Measurements from ENCODE around the gene FNDC3B.

The FNDC3B gene

DNA sequence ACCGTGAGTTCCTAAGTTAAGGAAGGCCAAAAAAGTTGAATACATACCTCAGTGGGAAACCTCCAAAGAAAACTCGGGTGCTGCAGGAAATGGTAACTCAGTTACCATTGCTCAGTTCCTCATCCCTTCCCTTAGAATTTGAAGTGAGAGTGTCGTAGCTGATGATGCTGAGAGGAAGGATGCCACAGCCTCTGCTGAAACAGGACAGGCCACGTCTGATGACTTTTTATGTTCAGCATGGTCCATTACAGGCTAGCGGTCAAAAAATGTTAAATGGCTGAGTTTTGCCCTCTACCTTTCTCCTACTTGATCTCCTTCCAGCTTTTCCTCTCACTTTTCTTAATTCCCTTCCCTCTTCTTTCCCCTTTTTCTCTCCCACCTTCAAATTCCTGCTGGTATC is 273.3 kb downstream of the FNDC3B start:
- FAIRE-seq (no peak), DNase-seq (ENCODE audit: insufficient read length) (no peak)
- TF ChIP-seq POLR2A (IDR thresholded peaks at IDR 0.05; ENCODE audit: low read depth, low read length), result no peak
- no peak for TF ChIP-seq TAF1 (IDR thresholded peaks at IDR 0.05; ENCODE audit: borderline replicate concordance, low read depth, low read length)
- no peak for TF ChIP-seq POLR2AphosphoS5 (IDR thresholded peaks at IDR 0.05; ENCODE audit: low read depth, low read length)

DNA sequence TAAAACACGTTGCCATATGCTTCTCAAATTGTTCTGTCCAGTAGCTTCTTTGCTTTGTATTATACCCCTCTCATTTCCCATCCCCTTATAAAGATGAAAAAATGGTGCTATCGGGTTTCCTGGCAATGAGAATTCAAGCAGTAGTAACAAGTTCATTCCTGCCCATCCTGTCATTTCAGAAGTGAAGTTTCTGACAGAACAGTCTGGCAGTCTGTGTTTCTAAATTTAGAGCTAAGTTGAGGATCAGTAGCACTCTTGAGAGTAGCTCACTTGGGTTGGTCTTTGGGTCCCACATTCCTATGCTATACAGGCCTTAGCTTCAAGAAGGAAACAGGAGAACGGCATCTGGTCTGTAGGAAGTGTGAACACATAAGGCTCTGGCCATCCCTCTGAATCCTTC is 274.3 kb downstream of the FNDC3B start:
- TF ChIP-seq POLR2AphosphoS5 (IDR thresholded peaks at IDR 0.05; ENCODE audit: low read depth, low read length) (no peak), POLR2A (IDR thresholded peaks at IDR 0.05; ENCODE audit: low read depth, low read length) (no peak), TAF1 (IDR thresholded peaks at IDR 0.05; ENCODE audit: borderline replicate concordance, low read depth, low read length) (no peak)
- FAIRE-seq (no peak), DNase-seq (ENCODE audit: insufficient read length) (no peak)

DNA sequence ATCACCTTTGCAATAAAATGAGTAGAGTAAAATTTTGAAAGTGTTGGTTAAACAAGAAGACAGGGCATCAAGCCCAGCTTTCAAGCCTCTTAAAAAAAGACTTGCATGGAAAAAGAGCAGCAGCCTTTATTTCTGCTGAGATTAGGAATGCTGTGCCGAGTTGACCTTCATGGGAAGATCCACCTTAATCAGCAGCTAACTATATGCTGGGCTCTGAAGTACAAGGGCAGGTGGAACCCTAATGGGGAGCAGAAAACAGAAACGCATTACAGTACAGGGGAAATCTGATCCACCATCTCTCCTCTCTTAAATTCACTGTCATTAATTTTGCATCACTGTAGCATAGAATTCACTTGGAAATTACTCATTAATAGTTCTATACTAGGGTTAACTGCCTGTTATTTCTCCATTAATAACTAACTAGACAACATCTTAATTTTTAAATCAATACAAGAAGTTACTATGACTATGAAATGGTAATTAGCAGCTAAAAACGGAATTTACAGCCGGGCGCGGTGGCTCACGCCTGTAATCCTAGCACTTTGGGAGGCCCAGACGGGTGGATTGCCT is 275.3 kb downstream of the FNDC3B start:
- DNase-seq (ENCODE audit: insufficient read length) (no peak), FAIRE-seq (no peak)
- no peak for TF ChIP-seq POLR2A (IDR thresholded peaks at IDR 0.05; ENCODE audit: low read depth, low read length)
- TF ChIP-seq POLR2AphosphoS5 (IDR thresholded peaks at IDR 0.05; ENCODE audit: low read depth, low read length), result no peak
- TF ChIP-seq TAF1 (IDR thresholded peaks at IDR 0.05; ENCODE audit: borderline replicate concordance, low read depth, low read length), result no peak

DNA sequence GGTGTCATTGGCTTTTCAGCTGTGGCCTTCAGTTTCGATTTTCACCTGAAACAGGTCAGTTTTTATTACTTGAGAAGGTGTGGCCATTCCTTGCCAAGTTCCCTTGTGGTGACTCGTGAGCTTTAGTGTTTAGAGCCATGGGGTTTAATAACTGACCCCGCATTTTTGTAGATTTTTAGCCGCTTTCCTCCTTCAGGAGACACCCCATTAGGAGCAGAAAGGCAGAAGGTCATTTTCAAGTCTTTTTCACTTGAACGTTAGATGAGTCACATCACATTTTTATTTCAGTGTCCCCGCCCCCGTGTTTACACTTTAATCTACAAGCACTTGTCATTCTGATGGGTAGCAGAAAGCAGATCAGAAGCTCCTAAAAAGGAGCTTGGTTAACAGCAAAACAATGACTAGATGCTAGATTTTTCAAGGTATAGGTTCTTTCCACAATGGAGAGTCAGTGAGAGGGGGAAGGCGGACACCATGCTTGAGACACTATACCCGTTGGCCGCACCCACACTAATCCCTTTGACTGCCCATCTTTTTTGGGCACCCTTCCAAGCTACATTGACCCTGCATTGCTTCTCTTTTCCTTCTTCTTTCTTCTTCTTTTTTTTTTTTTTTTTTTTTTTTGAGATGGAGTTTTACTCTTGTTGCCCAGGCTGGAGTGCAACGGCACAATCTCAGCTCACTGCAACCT is 276.2 kb downstream of the FNDC3B start:
- DNase-seq (ENCODE audit: insufficient read length) (no peak), FAIRE-seq (no peak)
- TF ChIP-seq POLR2AphosphoS5 (IDR thresholded peaks at IDR 0.05; ENCODE audit: low read depth, low read length), result no peak
- no peak for TF ChIP-seq TAF1 (IDR thresholded peaks at IDR 0.05; ENCODE audit: borderline replicate concordance, low read depth, low read length)
- no peak for TF ChIP-seq POLR2A (IDR thresholded peaks at IDR 0.05; ENCODE audit: low read depth, low read length)

DNA sequence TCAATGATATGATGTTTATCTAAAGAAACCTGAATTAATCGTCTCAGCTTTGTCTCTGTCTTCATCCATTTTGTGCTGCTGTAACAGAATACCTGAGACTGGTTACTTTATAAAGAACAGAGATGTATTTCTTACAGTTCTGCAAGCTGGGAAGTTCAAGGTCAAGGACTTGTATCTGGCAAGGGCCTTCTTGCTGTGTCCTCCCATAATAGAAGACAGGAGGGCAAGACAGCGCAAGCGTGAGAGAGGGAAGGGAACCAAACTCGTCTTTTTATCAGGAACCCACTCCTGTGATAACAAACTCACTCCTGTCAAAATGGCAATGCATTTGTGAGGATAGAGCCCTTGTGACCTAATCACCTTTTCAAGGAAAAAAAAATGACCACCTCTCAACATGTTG is 277.4 kb downstream of the FNDC3B start:
- TF ChIP-seq TAF1 (IDR thresholded peaks at IDR 0.05; ENCODE audit: borderline replicate concordance, low read depth, low read length) (no peak), POLR2A (IDR thresholded peaks at IDR 0.05; ENCODE audit: low read depth, low read length) (no peak), POLR2AphosphoS5 (IDR thresholded peaks at IDR 0.05; ENCODE audit: low read depth, low read length) (no peak)
- FAIRE-seq, result no peak
- DNase-seq (ENCODE audit: insufficient read length), result no peak

DNA sequence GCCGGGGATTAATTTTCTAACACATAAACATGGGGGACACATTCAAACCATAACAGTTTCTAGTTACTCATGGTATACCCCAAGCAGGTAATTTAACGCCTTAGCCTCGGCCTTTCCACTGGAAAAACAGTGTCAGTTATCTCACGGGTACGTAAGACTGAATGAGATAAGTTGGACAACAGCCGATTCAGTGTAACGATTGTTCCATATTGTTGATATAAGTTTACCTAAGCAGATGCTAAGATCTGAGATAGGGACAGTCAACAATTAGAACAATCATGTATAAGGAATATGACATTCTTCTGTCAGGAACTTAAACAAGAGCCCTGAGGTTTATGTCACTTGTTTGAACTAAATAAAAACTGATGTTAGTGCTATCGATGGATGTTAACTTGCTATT is 278.1 kb downstream of the FNDC3B start:
- FAIRE-seq, result no peak
- TF ChIP-seq POLR2A (IDR thresholded peaks at IDR 0.05; ENCODE audit: low read depth, low read length), result no peak
- TF ChIP-seq POLR2AphosphoS5 (IDR thresholded peaks at IDR 0.05; ENCODE audit: low read depth, low read length), result no peak
- no peak for TF ChIP-seq TAF1 (IDR thresholded peaks at IDR 0.05; ENCODE audit: borderline replicate concordance, low read depth, low read length)
- DNase-seq (ENCODE audit: insufficient read length), result no peak

DNA sequence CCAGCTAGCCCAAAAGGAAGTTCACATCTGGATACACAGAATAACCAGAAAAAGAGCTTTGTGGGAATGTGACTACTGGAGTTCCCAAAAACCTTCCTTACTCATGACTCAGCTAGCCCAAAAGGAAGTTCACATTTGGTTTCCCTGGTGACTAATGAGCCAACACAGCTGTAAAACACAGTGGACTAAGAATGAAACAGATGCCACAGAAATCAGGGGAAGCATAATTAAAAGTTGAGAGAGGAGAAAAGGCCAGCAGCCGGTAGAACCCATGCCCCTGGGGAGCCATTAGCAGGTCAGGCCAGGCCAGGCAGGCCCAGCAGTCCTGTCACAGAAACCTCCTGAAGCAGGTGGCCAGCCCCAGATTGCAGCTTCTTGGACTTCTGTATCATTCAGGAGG is 278.6 kb downstream of the FNDC3B start:
- FAIRE-seq, result no peak
- no peak for TF ChIP-seq TAF1 (IDR thresholded peaks at IDR 0.05; ENCODE audit: borderline replicate concordance, low read depth, low read length)
- TF ChIP-seq POLR2A (IDR thresholded peaks at IDR 0.05; ENCODE audit: low read depth, low read length), result no peak
- TF ChIP-seq POLR2AphosphoS5 (IDR thresholded peaks at IDR 0.05; ENCODE audit: low read depth, low read length), result no peak

DNA sequence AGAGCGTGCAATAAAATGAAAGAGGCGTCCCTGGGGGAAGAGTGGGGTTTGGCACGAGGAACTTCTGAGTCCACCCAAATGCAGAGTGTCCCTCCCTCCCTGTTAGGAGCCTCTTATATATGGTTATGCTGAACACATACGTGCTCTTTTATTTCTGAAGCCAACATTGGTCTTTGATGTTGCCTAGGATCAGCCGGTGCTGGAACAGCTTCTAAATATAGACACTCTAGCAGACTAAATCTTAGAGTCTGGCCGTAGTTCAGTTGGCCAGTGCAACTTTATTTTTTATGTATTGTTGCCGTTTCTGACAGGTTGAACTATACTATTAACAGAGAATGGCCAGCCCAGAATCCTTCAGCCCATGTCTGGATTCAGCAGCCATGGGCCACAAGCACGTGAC is 280.2 kb downstream of the FNDC3B start:
- FAIRE-seq, result no peak
- DNase-seq (ENCODE audit: insufficient read length), result no peak
- TF ChIP-seq POLR2AphosphoS5 (IDR thresholded peaks at IDR 0.05; ENCODE audit: low read depth, low read length) (no peak), TAF1 (IDR thresholded peaks at IDR 0.05; ENCODE audit: borderline replicate concordance, low read depth, low read length) (no peak), POLR2A (IDR thresholded peaks at IDR 0.05; ENCODE audit: low read depth, low read length) (no peak)

More for the DNA sequence above, 278.6 kb downstream of the FNDC3B start:
- no peak for DNase-seq (ENCODE audit: insufficient read length)

DNA sequence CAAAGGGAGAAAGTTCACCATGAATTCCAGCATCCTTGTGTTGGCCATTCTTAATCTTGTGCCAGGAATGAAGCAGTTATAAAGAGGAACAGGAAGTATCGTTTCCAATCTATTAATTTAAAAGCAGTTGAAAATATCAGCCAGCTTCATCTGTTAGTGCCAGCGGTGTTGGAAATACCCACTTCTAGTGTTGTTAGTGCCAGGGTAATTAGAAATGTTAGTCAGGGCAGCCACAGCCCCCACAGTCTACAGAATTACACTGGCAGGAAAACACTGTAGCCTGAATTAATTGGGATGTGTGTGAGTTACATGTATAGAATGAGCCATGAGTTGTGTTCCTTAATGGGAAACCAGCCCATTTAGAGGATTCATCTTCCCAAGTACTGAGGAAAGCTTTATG is 281.1 kb downstream of the FNDC3B start:
- TF ChIP-seq POLR2AphosphoS5 (IDR thresholded peaks at IDR 0.05; ENCODE audit: low read depth, low read length) (no peak), POLR2A (IDR thresholded peaks at IDR 0.05; ENCODE audit: low read depth, low read length) (no peak), TAF1 (IDR thresholded peaks at IDR 0.05; ENCODE audit: borderline replicate concordance, low read depth, low read length) (no peak)
- no peak for FAIRE-seq
- no peak for DNase-seq (ENCODE audit: insufficient read length)

DNA sequence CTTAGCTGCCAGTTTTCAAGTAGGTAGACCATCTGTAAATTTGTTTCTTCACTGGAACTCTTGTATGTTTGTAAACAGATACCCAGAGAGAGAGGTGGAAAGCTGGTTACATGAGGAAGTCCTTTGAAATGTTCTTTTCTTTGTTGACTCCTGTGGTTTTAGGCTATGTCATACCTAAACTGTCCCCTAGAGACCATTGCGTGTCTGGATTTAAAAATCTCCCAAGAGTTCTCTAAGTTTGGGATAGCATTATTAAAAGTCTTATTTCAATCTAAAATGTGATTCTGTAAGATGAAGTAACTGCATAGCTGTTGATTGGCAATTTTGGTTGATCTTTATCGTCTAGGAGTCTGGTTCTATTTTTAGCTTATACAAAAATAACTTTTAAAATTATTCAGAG is 281.7 kb downstream of the FNDC3B start:
- DNase-seq (ENCODE audit: insufficient read length) (no peak), FAIRE-seq (no peak)
- TF ChIP-seq TAF1 (IDR thresholded peaks at IDR 0.05; ENCODE audit: borderline replicate concordance, low read depth, low read length), result no peak
- TF ChIP-seq POLR2AphosphoS5 (IDR thresholded peaks at IDR 0.05; ENCODE audit: low read depth, low read length), result no peak
- no peak for TF ChIP-seq POLR2A (IDR thresholded peaks at IDR 0.05; ENCODE audit: low read depth, low read length)

DNA sequence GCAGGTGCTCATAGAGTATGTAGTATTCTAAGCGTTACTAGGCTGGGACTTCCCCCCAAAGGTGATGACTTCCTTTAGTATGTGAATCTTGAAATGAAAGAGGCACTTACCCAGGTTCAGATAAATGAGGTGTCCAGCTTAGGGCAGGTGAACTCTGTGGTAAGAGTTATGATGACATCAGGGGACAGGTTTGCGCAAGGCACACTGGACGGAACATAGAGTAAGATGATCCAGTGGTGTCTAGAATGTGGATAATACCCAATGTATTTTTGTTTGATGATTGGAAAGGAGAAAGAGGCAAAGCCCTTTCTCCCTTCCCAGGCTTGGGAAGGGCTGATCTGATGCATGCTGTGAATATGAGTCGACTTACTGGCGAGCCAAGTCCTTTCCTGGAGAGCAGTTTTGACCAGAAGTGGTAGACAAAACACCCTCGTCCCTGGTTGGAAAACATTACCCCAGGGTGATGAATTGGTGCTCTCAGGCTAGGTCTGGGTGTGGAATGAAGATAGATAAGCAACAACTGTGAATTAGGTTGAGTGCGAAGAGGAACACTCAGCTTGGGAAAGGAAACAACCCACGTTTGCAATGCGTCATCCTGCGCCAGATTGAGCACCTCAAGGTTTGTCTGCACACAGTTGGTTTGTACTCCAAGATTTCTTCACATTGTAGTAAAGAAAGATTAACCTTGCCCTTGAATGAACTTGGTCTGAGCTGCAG is 284.7 kb downstream of the FNDC3B start:
- no peak for TF ChIP-seq POLR2A (IDR thresholded peaks at IDR 0.05; ENCODE audit: low read depth, low read length)
- no peak for TF ChIP-seq POLR2AphosphoS5 (IDR thresholded peaks at IDR 0.05; ENCODE audit: low read depth, low read length)
- TF ChIP-seq TAF1 (IDR thresholded peaks at IDR 0.05; ENCODE audit: borderline replicate concordance, low read depth, low read length), result no peak
- FAIRE-seq (no peak), DNase-seq (ENCODE audit: insufficient read length) (no peak)

Data from GM12892 (cell line).